Smooth muscle cell (in vitro differentiated cells): ENCODE measurements around the gene BRWD1. TPM values are rescaled to one million over a fixed set of nuclear protein-coding genes. Genes with fewer than 3 reads are reported as not detected.
A peak's percentile ranks its signal among the peaks of the same experiment; 100 is the strongest.

Experiments used
- DNase-seq: peaks from one replicate; lab custom pipeline; 2025; ENCODE audit not compliant: unreplicated experiment; lab: John Stamatoyannopoulos, UW
- H2AFZ ChIP-seq: fragments of 200-600 bp; sonication (generic); 2 replicates; pipeline ENCODE4 v1.6.0; 2016; ENCODE audit warnings: antibody characterized with exemption, low read depth, mild to moderate bottlenecking
- H3F3A ChIP-seq: fragments of 200-600 bp; sonication (generic); 2 replicates; pipeline ENCODE4 v1.6.0; 2017; ENCODE audit warnings: antibody characterized with exemption, low read depth
- H3K27ac ChIP-seq: fragments of 200-600 bp; sonication (generic); 2 replicates; pipeline ENCODE4 v1.5.1; 2016; ENCODE audit warnings: low read depth, mild to moderate bottlenecking
- H3K27me3 ChIP-seq: fragments of 200-600 bp; sonication (generic); 2 replicates; pipeline ENCODE4 v1.6.1; 2016; ENCODE audit warnings: low read depth, mild to moderate bottlenecking
- H3K36me3 ChIP-seq: fragments of 200-600 bp; sonication (generic); 2 replicates; pipeline ENCODE4 v1.5.1; 2016; ENCODE audit warnings: low read depth
- H3K4me1 ChIP-seq: fragments of 200-600 bp; sonication (generic); 2 replicates; pipeline ENCODE4 v1.5.1; 2016; ENCODE audit warnings: low read depth
- H3K4me2 ChIP-seq: fragments of 200-600 bp; sonication (generic); 2 replicates; pipeline ENCODE4 v1.6.0; 2016; ENCODE audit warnings: mild to moderate bottlenecking
- H3K4me3 ChIP-seq: fragments of 200-600 bp; sonication (generic); 2 replicates; pipeline ENCODE4 v1.5.1; 2016; ENCODE audit warnings: mild to moderate bottlenecking
- H3K79me2 ChIP-seq: fragments of 200-600 bp; sonication (generic); 2 replicates; pipeline ENCODE4 v1.6.0; 2016; ENCODE audit warnings: low read depth, mild to moderate bottlenecking
- H3K9ac ChIP-seq: fragments of 200-600 bp; sonication (generic); 2 replicates; pipeline ENCODE4 v1.6.0; 2016; ENCODE audit warnings: low read depth
- H3K9me3 ChIP-seq: fragments of 200-600 bp; sonication (generic); replicated peaks from 2 replicates; pipeline ENCODE4 v1.5.1; 2016; ENCODE audit warnings: low read depth
- H4K20me1 ChIP-seq: fragments of 200-600 bp; sonication (generic); 2 replicates; pipeline ENCODE4 v1.6.0; 2016; ENCODE audit warnings: low read depth
- WGBS: methylation state at CpG from one replicate; pipeline ENCODE4 v1.1.7; 2016; ENCODE audit warnings: low lambda C conversion rate; 5-methylcytosine and 5-hydroxymethylcytosine counted together
- polyA plus RNA-seq: library from polyadenylated mRNA; unstranded; fragments of >200 nt; fragmentation: Nextera tagmentation; extraction: Ambion mirVana; gene quantifications from 2 replicates; pipeline ENCODE4 v1.2.1, GENCODE V29; 2016
- total RNA-seq: library from RNA; depleted of rRNA; stranded (reverse); fragments of >200 nt; gene quantifications from 2 replicates; pipeline ENCODE4 v1.2.3, GENCODE V29; 2014
- TF ChIP-seq, protein P1 (sequence below): fragments of 200-600 bp; sonication (generic); IDR thresholded peaks from 2 replicates; pipeline ENCODE4 v1.5.1; 2017; ENCODE audit warnings: borderline replicate concordance, mild to moderate bottlenecking, antibody characterized with exemption; ENCODE audit not compliant: insufficient read depth, poor library complexity, severe bottlenecking

Gene BRWD1
- total and polyA plus RNA-seq, 2 experiments from 2014 or later, result 19.0 to 51.0 TPM

DNA sequence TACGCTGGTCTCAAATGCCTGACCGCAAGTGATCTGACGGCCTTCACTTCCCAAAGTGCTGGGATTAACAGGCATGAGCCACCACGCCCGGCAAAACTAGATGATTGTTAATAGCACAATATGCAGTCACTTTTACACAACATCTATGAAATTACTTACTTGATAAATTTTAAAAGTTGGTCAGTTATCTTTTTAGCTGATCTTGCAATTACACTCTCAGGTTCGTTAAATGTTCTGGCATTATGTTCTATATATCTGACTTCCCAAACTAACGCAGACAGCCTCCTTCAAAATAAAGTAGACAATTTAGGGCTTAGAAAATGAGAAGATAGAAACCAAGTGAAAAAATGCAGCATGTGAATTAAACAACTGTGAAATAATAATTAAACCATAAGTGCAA lies 98.4 kb downstream of the BRWD1 start:
- Histone ChIP-seq H4K20me1 (no peaks in the 10 kb centered on the region), H2AFZ (no peak overlapping the region), H3K27me3 (no peaks in the 10 kb centered on the region), H3K27ac (no peak overlapping the region), H3K9me3 (no peaks in the 10 kb centered on the region), H3K4me1 (no peaks in the 10 kb centered on the region), H3K4me3 (no peak overlapping the region), H3K4me2 (no peak overlapping the region), H3K79me2 (no peaks in the 10 kb centered on the region), H3K36me3 (peaks cover 12% of the 10 kb centered on the region), H3K9ac (no peak overlapping the region), H3F3A (peaks cover 10% of the 10 kb centered on the region)
- 93% methylated on average over 7 of the region's 7 CpGs for WGBS
- TF ChIP-seq, protein P1, sequence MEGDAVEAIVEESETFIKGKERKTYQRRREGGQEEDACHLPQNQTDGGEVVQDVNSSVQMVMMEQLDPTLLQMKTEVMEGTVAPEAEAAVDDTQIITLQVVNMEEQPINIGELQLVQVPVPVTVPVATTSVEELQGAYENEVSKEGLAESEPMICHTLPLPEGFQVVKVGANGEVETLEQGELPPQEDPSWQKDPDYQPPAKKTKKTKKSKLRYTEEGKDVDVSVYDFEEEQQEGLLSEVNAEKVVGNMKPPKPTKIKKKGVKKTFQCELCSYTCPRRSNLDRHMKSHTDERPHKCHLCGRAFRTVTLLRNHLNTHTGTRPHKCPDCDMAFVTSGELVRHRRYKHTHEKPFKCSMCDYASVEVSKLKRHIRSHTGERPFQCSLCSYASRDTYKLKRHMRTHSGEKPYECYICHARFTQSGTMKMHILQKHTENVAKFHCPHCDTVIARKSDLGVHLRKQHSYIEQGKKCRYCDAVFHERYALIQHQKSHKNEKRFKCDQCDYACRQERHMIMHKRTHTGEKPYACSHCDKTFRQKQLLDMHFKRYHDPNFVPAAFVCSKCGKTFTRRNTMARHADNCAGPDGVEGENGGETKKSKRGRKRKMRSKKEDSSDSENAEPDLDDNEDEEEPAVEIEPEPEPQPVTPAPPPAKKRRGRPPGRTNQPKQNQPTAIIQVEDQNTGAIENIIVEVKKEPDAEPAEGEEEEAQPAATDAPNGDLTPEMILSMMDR, result no peak
- DNase-seq, result no peak

GRCh38 chr21:39209334-39209688 lies 104.1 kb downstream of the BRWD1 start:
- Histone ChIP-seq H3K27ac (no peak overlapping the region), H4K20me1 (no peaks in the 10 kb centered on the region), H3F3A (peaks cover 10% of the 10 kb centered on the region), H2AFZ (no peak overlapping the region), H3K9ac (no peak overlapping the region), H3K4me1 (no peaks in the 10 kb centered on the region), H3K27me3 (no peaks in the 10 kb centered on the region), H3K9me3 (no peaks in the 10 kb centered on the region), H3K4me2 (no peak overlapping the region), H3K4me3 (no peak overlapping the region), H3K79me2 (no peaks in the 10 kb centered on the region), H3K36me3 (peaks cover 17% of the 10 kb centered on the region)
- WGBS, result 72% methylated on average over 2 of the region's 2 CpGs
- DNase-seq, result no peak
- TF ChIP-seq, protein P1, result no peak

DNA sequence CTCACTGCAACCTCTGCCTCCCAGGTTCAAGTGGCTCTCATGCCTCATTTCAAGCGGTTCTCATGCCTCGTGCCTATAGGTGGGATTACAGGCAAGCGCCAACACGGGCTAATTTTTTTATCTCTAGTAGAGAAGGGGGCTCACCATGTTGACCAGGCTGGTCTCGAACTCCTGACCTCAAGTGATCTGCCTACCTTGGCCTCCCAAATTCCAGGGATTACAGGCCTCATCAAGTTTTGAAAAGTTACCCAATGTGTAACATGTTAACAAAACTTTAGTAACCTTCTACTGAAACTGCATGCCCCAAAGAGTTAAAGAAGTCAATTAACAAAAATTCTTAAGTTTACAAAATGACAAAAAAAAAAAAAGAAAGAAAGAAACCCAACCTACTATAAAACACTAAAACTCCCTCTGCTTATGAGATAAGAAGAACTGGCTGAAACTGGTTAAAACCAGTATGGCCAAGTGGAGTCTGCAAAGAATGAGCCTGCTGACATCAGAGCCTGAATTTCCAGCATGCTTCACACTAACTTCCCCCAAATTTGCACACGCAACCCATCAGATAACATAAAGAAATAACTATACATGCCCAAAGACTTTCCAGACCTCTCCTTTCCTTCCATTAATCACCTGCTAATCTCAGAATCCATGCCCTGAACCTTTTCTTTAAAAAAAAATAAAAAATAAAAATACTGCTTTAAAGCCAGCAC lies 104.7 kb downstream of the BRWD1 start:
- WGBS, result 86% methylated on average over 6 of the region's 6 CpGs
- Histone ChIP-seq H3K36me3 (peaks cover 17% of the 10 kb centered on the region), H3K9me3 (no peaks in the 10 kb centered on the region), H3K27ac (no peak overlapping the region), H3K4me1 (no peaks in the 10 kb centered on the region), H4K20me1 (no peaks in the 10 kb centered on the region), H3K9ac (no peak overlapping the region), H3F3A (peaks cover 10% of the 10 kb centered on the region), H3K4me2 (no peak overlapping the region), H3K79me2 (no peaks in the 10 kb centered on the region), H3K27me3 (no peaks in the 10 kb centered on the region), H3K4me3 (no peak overlapping the region), H2AFZ (no peak overlapping the region)
- no peak for DNase-seq
- TF ChIP-seq, protein P1, result no peak

GRCh38 chr21:39204134-39204533 lies 109.3 kb downstream of the BRWD1 start:
- Histone ChIP-seq H3F3A (no peaks in the 10 kb centered on the region), H3K9me3 (no peaks in the 10 kb centered on the region), H3K4me2 (no peak overlapping the region), H3K79me2 (no peaks in the 10 kb centered on the region), H4K20me1 (peaks cover 3% of the 10 kb centered on the region), H2AFZ (no peak overlapping the region), H3K9ac (no peak overlapping the region), H3K4me1 (no peaks in the 10 kb centered on the region), H3K27me3 (no peaks in the 10 kb centered on the region), H3K27ac (no peak overlapping the region), H3K36me3 (peaks cover 13% of the 10 kb centered on the region), H3K4me3 (no peak overlapping the region)
- TF ChIP-seq, protein P1, result peak; percentile 22
- no peak for DNase-seq
- 100% methylated on average over 1 of the region's 1 CpG for WGBS
